Measurements from ENCODE around the gene TBC1D22A. TPM values are rescaled to one million over a fixed set of nuclear protein-coding genes. Genes with fewer than 3 reads are reported as not detected.

TBC1D22A gene
- total RNA-seq, 1 experiment from 2014 or later: 32.6 TPM

DNA sequence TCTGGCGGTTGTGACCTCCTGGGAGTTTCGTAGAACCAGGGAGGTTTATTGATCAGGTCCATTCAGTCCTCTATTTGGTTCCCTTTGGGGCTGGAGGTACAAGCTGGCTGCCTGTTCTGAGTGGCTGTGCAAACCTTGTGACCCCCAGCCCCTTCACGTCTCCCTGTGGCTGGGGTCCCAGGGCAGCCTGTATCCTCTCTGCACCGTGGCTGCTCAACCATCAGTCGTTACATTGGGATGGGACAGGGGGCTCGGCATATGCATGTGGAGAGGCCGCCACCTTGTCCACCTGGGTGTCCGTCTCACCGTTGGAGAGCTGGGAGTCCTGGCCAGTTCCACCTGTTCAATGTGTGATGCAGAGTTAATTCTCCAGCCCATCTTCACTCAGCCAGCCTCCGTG lies 195.7 kb downstream of the TBC1D22A start:
- H3K27me3 ChIP-seq (replicated peaks; ENCODE audit: control insufficient read depth, insufficient read depth, low read length): no peaks in the 10 kb centered on the region
- H3K9me3 Mint-ChIP-seq (ENCODE audit: unreplicated experiment): no peaks in the 10 kb centered on the region
- POLR2A ChIA-PET: no interaction called here
- DNase-seq: no peak
- no peak overlapping the region for H3K4me3 Mint-ChIP-seq (ENCODE audit: unreplicated experiment)
- CTCF ChIA-PET: no interaction called here
- H3K27ac Mint-ChIP-seq (ENCODE audit: unreplicated experiment): no peak overlapping the region
- H3K36me3 Mint-ChIP-seq (ENCODE audit: insufficient read depth, unreplicated experiment): peaks cover 13% of the 10 kb centered on the region
- peaks cover 1% of the 10 kb centered on the region; the same call in 1 of the 2 replicates for H3K36me3 ChIP-seq (ENCODE audit: control insufficient read depth, insufficient read depth, low read length)
- BruUV-seq (replicated peaks): no TSS peak
- no peaks in the 10 kb centered on the region for H3K4me1 ChIP-seq
- no peaks in the 10 kb centered on the region for H3K4me1 Mint-ChIP-seq (ENCODE audit: low read depth, unreplicated experiment)
- TF ChIP-seq, protein P1, sequence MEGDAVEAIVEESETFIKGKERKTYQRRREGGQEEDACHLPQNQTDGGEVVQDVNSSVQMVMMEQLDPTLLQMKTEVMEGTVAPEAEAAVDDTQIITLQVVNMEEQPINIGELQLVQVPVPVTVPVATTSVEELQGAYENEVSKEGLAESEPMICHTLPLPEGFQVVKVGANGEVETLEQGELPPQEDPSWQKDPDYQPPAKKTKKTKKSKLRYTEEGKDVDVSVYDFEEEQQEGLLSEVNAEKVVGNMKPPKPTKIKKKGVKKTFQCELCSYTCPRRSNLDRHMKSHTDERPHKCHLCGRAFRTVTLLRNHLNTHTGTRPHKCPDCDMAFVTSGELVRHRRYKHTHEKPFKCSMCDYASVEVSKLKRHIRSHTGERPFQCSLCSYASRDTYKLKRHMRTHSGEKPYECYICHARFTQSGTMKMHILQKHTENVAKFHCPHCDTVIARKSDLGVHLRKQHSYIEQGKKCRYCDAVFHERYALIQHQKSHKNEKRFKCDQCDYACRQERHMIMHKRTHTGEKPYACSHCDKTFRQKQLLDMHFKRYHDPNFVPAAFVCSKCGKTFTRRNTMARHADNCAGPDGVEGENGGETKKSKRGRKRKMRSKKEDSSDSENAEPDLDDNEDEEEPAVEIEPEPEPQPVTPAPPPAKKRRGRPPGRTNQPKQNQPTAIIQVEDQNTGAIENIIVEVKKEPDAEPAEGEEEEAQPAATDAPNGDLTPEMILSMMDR (IDR thresholded peaks at IDR 0.05; ENCODE audit: insufficient read depth in 1 of 2, low read depth in 1 of 2, low read length in 1 of 2, severe bottlenecking in 1 of 2, unreplicated experiment in 1 of 2): no peak
- no peak overlapping the region for H3K4me3 ChIP-seq (ENCODE audit: low read depth, low read length)
- intact Hi-C loops (cut with micrococcal nuclease; ENCODE audit: unreplicated experiment): no loop called here
- no peaks in the 10 kb centered on the region for H3K27me3 Mint-ChIP-seq (ENCODE audit: insufficient read depth, unreplicated experiment)
- H3K9me3 ChIP-seq: no peaks in the 10 kb centered on the region

DNA sequence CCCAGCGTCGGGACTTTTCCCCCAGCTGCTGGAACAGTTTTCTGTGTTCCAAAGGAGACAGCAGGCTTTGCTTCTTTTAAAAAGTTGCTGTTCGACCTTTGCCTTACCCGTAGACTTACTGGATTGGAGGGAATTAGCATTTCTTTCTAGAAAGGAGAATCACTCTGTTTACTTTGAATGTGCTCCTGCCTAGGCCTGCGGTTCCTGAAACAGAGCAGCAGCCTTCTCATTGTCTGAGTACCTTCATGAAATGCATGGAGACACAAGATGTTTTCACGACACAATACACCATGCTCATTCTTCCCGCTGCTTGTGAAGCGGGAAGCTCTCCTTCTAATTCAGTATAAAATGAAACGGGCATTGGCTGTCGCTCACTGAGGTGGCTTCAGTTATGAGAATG lies 196.2 kb downstream of the TBC1D22A start:
- Mint-ChIP-seq H3K27me3 (ENCODE audit: insufficient read depth, unreplicated experiment) (no peaks in the 10 kb centered on the region), H3K27ac (ENCODE audit: unreplicated experiment) (no peak overlapping the region), H3K4me1 (ENCODE audit: low read depth, unreplicated experiment) (no peaks in the 10 kb centered on the region), H3K4me3 (ENCODE audit: unreplicated experiment) (no peak overlapping the region), H3K36me3 (ENCODE audit: insufficient read depth, unreplicated experiment) (peaks cover 13% of the 10 kb centered on the region), H3K9me3 (ENCODE audit: unreplicated experiment) (no peaks in the 10 kb centered on the region)
- POLR2A ChIA-PET: no interaction called here
- Histone ChIP-seq H3K4me1 (no peaks in the 10 kb centered on the region), H3K4me3 (ENCODE audit: low read depth, low read length) (no peak overlapping the region), H3K9me3 (no peaks in the 10 kb centered on the region), H3K36me3 (ENCODE audit: control insufficient read depth, insufficient read depth, low read length) (peaks cover 1% of the 10 kb centered on the region; the same call in 1 of the 2 replicates), H3K27me3 (replicated peaks; ENCODE audit: control insufficient read depth, insufficient read depth, low read length) (no peaks in the 10 kb centered on the region)
- CTCF ChIA-PET: no interaction called here
- intact Hi-C loops (cut with micrococcal nuclease; ENCODE audit: unreplicated experiment): no loop called here
- no peak for DNase-seq
- no TSS peak for BruUV-seq (replicated peaks)
- TF ChIP-seq, protein P1 (IDR thresholded peaks at IDR 0.05; ENCODE audit: insufficient read depth in 1 of 2, low read depth in 1 of 2, low read length in 1 of 2, severe bottlenecking in 1 of 2, unreplicated experiment in 1 of 2): no peak

DNA sequence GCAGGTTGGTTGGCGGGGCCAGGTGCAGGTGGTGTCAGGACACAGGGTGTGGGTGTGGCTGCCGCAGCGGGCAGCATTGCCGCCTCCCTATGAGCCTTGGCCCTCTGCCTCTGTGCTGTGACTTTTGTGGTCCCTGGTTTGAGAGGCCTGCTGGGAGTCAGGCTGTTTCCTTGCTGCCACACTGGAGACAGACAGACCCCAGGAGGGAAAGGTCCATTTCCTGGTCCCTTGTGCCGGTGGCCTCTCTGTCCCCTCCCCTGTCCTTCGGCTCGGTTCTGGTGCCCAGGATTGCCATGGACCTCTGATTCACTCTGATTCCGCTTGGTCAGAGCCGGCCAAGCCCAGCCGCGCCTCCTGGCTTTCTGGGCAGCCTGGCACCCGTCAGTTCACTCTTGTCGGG lies 196.9 kb downstream of the TBC1D22A start:
- no peak overlapping the region for H3K4me3 ChIP-seq (ENCODE audit: low read depth, low read length)
- no peaks in the 10 kb centered on the region for H3K9me3 ChIP-seq
- intact Hi-C loops (cut with micrococcal nuclease; ENCODE audit: unreplicated experiment): no loop called here
- BruUV-seq (replicated peaks): no TSS peak
- CTCF ChIA-PET: no interaction called here
- peaks cover 13% of the 10 kb centered on the region for H3K36me3 Mint-ChIP-seq (ENCODE audit: insufficient read depth, unreplicated experiment)
- peaks cover 1% of the 10 kb centered on the region; the same call in 1 of the 2 replicates for H3K36me3 ChIP-seq (ENCODE audit: control insufficient read depth, insufficient read depth, low read length)
- DNase-seq: no peak
- POLR2A ChIA-PET: no interaction called here
- TF ChIP-seq, protein P1 (IDR thresholded peaks at IDR 0.05; ENCODE audit: insufficient read depth in 1 of 2, low read depth in 1 of 2, low read length in 1 of 2, severe bottlenecking in 1 of 2, unreplicated experiment in 1 of 2): no peak
- no peaks in the 10 kb centered on the region for H3K9me3 Mint-ChIP-seq (ENCODE audit: unreplicated experiment)
- H3K27me3 ChIP-seq (replicated peaks; ENCODE audit: control insufficient read depth, insufficient read depth, low read length): no peaks in the 10 kb centered on the region
- H3K4me3 Mint-ChIP-seq (ENCODE audit: unreplicated experiment): no peak overlapping the region
- no peaks in the 10 kb centered on the region for H3K4me1 Mint-ChIP-seq (ENCODE audit: low read depth, unreplicated experiment)
- no peaks in the 10 kb centered on the region for H3K27me3 Mint-ChIP-seq (ENCODE audit: insufficient read depth, unreplicated experiment)
- no peak overlapping the region for H3K27ac Mint-ChIP-seq (ENCODE audit: unreplicated experiment)
- no peaks in the 10 kb centered on the region for H3K4me1 ChIP-seq
